H9 (cell line): ENCODE data around the gene PPP1R13B. TPM values are rescaled to one million over a fixed set of nuclear protein-coding genes. Genes with fewer than 3 reads are reported as not detected.

ENCODE experiments used
- DNase-seq: peaks from one replicate; pipeline ENCODE4 v3.0.0-alpha.2; 2017
- H2AFZ ChIP-seq: one replicate; pipeline ENCODE4 v1.6.1; 2013; ENCODE audit warnings: mild to moderate bottlenecking, low read length, control low read depth, moderate library complexity
- H2AK5ac ChIP-seq: 2 replicates; pipeline ENCODE4 v1.6.1; 2013; ENCODE audit warnings: low read length, control low read depth, mixed read lengths; ENCODE audit not compliant: insufficient read length
- H2BK120ac ChIP-seq: one replicate; pipeline ENCODE4 v1.6.1; 2013; ENCODE audit warnings: low read depth, mild to moderate bottlenecking, low read length, control low read depth, inconsistent platforms; ENCODE audit not compliant: poor library complexity, severe bottlenecking
- H2BK12ac ChIP-seq: 2 replicates; pipeline ENCODE4 v1.6.1; 2013; ENCODE audit warnings: low read length, control low read depth, mixed read lengths, low read depth; ENCODE audit not compliant: insufficient read length
- H2BK15ac ChIP-seq: 2 replicates; pipeline ENCODE4 v1.6.1; 2013; ENCODE audit warnings: low read depth, low read length, control low read depth
- H2BK20ac ChIP-seq: one replicate; pipeline ENCODE4 v1.6.1; 2013; ENCODE audit warnings: low read depth, mild to moderate bottlenecking, low read length, control low read depth, inconsistent platforms; ENCODE audit not compliant: poor library complexity, severe bottlenecking
- H2BK5ac ChIP-seq: 2 replicates; pipeline ENCODE4 v1.6.1; 2013; ENCODE audit warnings: low read length, control low read depth, mixed read lengths; ENCODE audit not compliant: insufficient read length
- H3K14ac ChIP-seq: 2 replicates; pipeline ENCODE4 v1.6.1; 2013; ENCODE audit warnings: low read length, control low read depth; ENCODE audit not compliant: insufficient read depth
- H3K18ac ChIP-seq: 2 replicates; pipeline ENCODE4 v1.6.1; 2013; ENCODE audit warnings: low read depth, mild to moderate bottlenecking, mixed read lengths, low read length, control low read depth; ENCODE audit not compliant: insufficient read length
- H3K23ac ChIP-seq: 2 replicates; pipeline ENCODE4 v1.6.1; 2013; ENCODE audit warnings: low read length, control low read depth, mixed read lengths, low read depth; ENCODE audit not compliant: insufficient read length
- H3K23me2 ChIP-seq: 2 replicates; pipeline ENCODE4 v1.6.1; 2013; ENCODE audit warnings: low read depth, mild to moderate bottlenecking, mixed read lengths, low read length, control low read depth; ENCODE audit not compliant: insufficient read length, poor library complexity, severe bottlenecking
- H3K27ac ChIP-seq: 2 replicates; pipeline ENCODE4 v1.5.1; 2013; ENCODE audit warnings: low read length, control low read depth, mixed read lengths, low read depth; ENCODE audit not compliant: insufficient read length
- H3K27me3 ChIP-seq: 2 replicates; pipeline ENCODE4 v1.6.1; 2013; ENCODE audit warnings: low read length, control low read depth, inconsistent platforms; ENCODE audit not compliant: insufficient read depth
- H3K4ac ChIP-seq: 2 replicates; pipeline ENCODE4 v1.6.1; 2013; ENCODE audit warnings: low read depth, mild to moderate bottlenecking, control low read depth, inconsistent platforms, low read length, moderate library complexity
- H3K4me1 ChIP-seq: 2 replicates; pipeline ENCODE4 v1.6.1; 2013; ENCODE audit warnings: low read length, control low read depth, inconsistent platforms; ENCODE audit not compliant: insufficient read depth
- H3K4me2 ChIP-seq: 2 replicates; pipeline ENCODE4 v1.6.1; 2013; ENCODE audit warnings: low read length, control low read depth, mixed read lengths; ENCODE audit not compliant: insufficient read length, insufficient read depth
- H3K56ac ChIP-seq: 2 replicates; pipeline ENCODE4 v1.6.1; 2013; ENCODE audit warnings: low read depth, mild to moderate bottlenecking, mixed read lengths, low read length, control low read depth; ENCODE audit not compliant: insufficient read length
- H3K79me1 ChIP-seq: 2 replicates; pipeline ENCODE4 v1.6.1; 2013; ENCODE audit warnings: low read depth, mild to moderate bottlenecking, moderate library complexity, low read length, control low read depth, inconsistent platforms; ENCODE audit not compliant: insufficient read depth, poor library complexity, severe bottlenecking
- H3K79me2 ChIP-seq: 2 replicates; pipeline ENCODE4 v1.6.1; 2013; ENCODE audit warnings: low read length, control low read depth, inconsistent platforms; ENCODE audit not compliant: insufficient read depth
- H3K9ac ChIP-seq: 2 replicates; pipeline ENCODE4 v1.6.1; 2013; ENCODE audit warnings: low read length, control low read depth, mixed read lengths; ENCODE audit not compliant: insufficient read length; ENCODE audit errors: extremely low read depth
- H3K9me3 ChIP-seq: one replicate; pipeline ENCODE4 v1.6.1; 2013; ENCODE audit warnings: low read depth, low read length, inconsistent platforms; ENCODE audit not compliant: control insufficient read depth
- H3T11ph ChIP-seq: one replicate; pipeline ENCODE4 v1.6.1; 2013; ENCODE audit warnings: mild to moderate bottlenecking, low read length, control low read depth, inconsistent platforms
- H4K20me1 ChIP-seq: one replicate; pipeline ENCODE4 v1.6.1; 2013; ENCODE audit not compliant: control insufficient read depth, insufficient read length, insufficient read depth
- H4K5ac ChIP-seq: 2 replicates; pipeline ENCODE4 v1.6.1; 2013; ENCODE audit warnings: low read depth, mild to moderate bottlenecking, mixed read lengths, low read length, control low read depth; ENCODE audit not compliant: insufficient read length
- H4K8ac ChIP-seq: replicated peaks from 2 replicates; pipeline ENCODE4 v1.6.1; 2013; ENCODE audit warnings: low read length, control low read depth, mixed read lengths, low read depth; ENCODE audit not compliant: insufficient read length
- H4K91ac ChIP-seq: 2 replicates; pipeline ENCODE4 v1.6.1; 2013; ENCODE audit warnings: low read depth, mild to moderate bottlenecking, moderate library complexity, mixed read lengths, low read length, control low read depth; ENCODE audit not compliant: insufficient read length
- H3K27ac Mint-ChIP-seq, 3 experiments: 2 replicates in 2 of 3; 3 replicates in 1 of 3; pipeline ENCODE4 v1.8.0; 2020 to 2021; ENCODE audit warnings: mixed read lengths in 3 of 3, mild to moderate bottlenecking in 1 of 3, moderate library complexity in 1 of 3
- H3K27me3 Mint-ChIP-seq: 2 replicates; pipeline ENCODE4 v1.8.0; 2021; ENCODE audit warnings: low read depth, mild to moderate bottlenecking, moderate library complexity, mixed read lengths
- H3K36me3 Mint-ChIP-seq, 3 experiments: 2 replicates in 2 of 3; 3 replicates in 1 of 3; pipeline ENCODE4 v1.8.0; 2020 to 2021; ENCODE audit warnings: low read depth in 3 of 3, mixed read lengths in 3 of 3; ENCODE audit not compliant: insufficient read depth in 1 of 3
- H3K4me1 Mint-ChIP-seq, 2 experiments: 2 replicates each; pipeline ENCODE4 v1.8.0; 2020; ENCODE audit warnings: mixed read lengths in 2 of 2
- H3K4me3 Mint-ChIP-seq, 2 experiments: 2 replicates in 1 of 2; 3 replicates in 1 of 2; pipeline ENCODE4 v1.8.0; 2020 to 2021; ENCODE audit warnings: mild to moderate bottlenecking in 2 of 2, mixed read lengths in 2 of 2, moderate library complexity in 1 of 2
- H3K9me3 Mint-ChIP-seq, 2 experiments: 2 replicates in 1 of 2; 3 replicates in 1 of 2; pipeline ENCODE4 v1.8.0; 2020; ENCODE audit warnings: mild to moderate bottlenecking in 2 of 2, mixed read lengths in 2 of 2, moderate library complexity in 1 of 2
- WGBS: extraction: QIAGEN DNeasy Blood & Tissue Kit; methylation state at CpG from one replicate; pipeline ENCODE4 v1.1.7; 2013; ENCODE audit warnings: missing lambda C conversion rate, low lambda C conversion rate, mixed read lengths; ENCODE audit not compliant: insufficient read length; ENCODE audit errors: extremely low coverage; 5-methylcytosine and 5-hydroxymethylcytosine counted together
- total RNA-seq: library from RNA; stranded (reverse); gene quantifications from 2 replicates; pipeline ENCODE4 v1.2.1, GENCODE V29; 2021
- TF ChIP-seq, protein P1 (sequence below): fragments of 200-600 bp; sonication (generic); conservative IDR thresholded peaks from 3 replicates; pipeline ENCODE4 v1.8.0; 2021; ENCODE audit warnings: antibody characterized with exemption, mild to moderate bottlenecking

The PPP1R13B gene
- total RNA-seq, 1 experiment from 2014 or later = 6.0 TPM

DNA sequence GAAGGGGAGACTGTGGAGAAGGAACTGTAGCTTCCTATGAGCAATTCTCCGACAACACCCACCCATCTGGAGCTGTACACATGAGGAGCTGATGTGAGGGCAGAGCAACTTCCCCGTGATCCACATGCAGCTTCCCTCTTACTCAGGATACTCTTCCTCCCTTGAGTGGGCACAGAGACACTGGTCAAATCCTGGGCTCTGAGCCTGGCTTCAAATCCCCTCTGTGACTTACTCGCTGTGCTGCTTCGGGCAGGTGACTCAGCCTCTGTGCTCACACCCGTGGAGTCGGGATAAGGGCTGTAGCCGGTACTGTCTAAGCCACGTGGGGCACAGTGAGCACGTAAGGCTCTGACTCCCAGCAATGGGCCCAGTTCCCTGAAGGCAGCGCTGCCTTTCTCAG, 100.7 kb downstream of the PPP1R13B start:
- Histone ChIP-seq H3K79me1 (no peaks in the 10 kb centered on the region), H4K20me1 (no peaks in the 10 kb centered on the region), H3K79me2 (no peaks in the 10 kb centered on the region), H2BK5ac (no peak overlapping the region), H2BK120ac (no peak overlapping the region), H2BK20ac (no peak overlapping the region), H3K56ac (no peak overlapping the region), H2AFZ (no peak overlapping the region), H4K5ac (no peak overlapping the region), H3K27ac (no peak overlapping the region), H3T11ph (no peak overlapping the region), H3K14ac (no peak overlapping the region), H3K4me2 (no peak overlapping the region), H2BK15ac (no peak overlapping the region), H3K23me2 (no peaks in the 10 kb centered on the region), H3K18ac (no peak overlapping the region), H3K4ac (no peak overlapping the region), H3K23ac (no peak overlapping the region), H3K9me3 (no peaks in the 10 kb centered on the region), H3K9ac (no peak overlapping the region), H2BK12ac (no peak overlapping the region), H2AK5ac (no peak overlapping the region), H4K91ac (no peak overlapping the region), H3K27me3 (no peaks in the 10 kb centered on the region; the same call in 1 of the 2 replicates), H4K8ac (no peak overlapping the region), H3K4me1 (peaks cover 4% of the 10 kb centered on the region; the same call in 1 of the 2 replicates)
- H3K4me1 Mint-ChIP-seq = peaks cover 8 to 9% of the 10 kb centered on the region in 2 experiments
- TF ChIP-seq, protein P1, sequence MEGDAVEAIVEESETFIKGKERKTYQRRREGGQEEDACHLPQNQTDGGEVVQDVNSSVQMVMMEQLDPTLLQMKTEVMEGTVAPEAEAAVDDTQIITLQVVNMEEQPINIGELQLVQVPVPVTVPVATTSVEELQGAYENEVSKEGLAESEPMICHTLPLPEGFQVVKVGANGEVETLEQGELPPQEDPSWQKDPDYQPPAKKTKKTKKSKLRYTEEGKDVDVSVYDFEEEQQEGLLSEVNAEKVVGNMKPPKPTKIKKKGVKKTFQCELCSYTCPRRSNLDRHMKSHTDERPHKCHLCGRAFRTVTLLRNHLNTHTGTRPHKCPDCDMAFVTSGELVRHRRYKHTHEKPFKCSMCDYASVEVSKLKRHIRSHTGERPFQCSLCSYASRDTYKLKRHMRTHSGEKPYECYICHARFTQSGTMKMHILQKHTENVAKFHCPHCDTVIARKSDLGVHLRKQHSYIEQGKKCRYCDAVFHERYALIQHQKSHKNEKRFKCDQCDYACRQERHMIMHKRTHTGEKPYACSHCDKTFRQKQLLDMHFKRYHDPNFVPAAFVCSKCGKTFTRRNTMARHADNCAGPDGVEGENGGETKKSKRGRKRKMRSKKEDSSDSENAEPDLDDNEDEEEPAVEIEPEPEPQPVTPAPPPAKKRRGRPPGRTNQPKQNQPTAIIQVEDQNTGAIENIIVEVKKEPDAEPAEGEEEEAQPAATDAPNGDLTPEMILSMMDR = no peak
- no peak overlapping the region for H3K4me3 Mint-ChIP-seq
- H3K9me3 Mint-ChIP-seq = no peaks in the 10 kb centered on the region
- DNase-seq = no peak
- peak overlapping the region in 1 of 3 experiments; percentile 47; a peak in 1 of 7 replicates for H3K27ac Mint-ChIP-seq
- WGBS = no CpG with 5 or more reads among the region's 10 CpGs
- H3K36me3 Mint-ChIP-seq = peaks cover 0 to 4% (median 0%) of the 10 kb centered on the region in 3 experiments; a peak in 3 of 7 replicates
- no peaks in the 10 kb centered on the region for H3K27me3 Mint-ChIP-seq
